ENCODE measurements around the gene BCAP31.
"Not testable (repeated sequence)": the region's sequence is repeated elsewhere in the genome, so short reads cannot be mapped to it uniquely, and the experiment has no call there.

BCAP31 gene

DNA sequence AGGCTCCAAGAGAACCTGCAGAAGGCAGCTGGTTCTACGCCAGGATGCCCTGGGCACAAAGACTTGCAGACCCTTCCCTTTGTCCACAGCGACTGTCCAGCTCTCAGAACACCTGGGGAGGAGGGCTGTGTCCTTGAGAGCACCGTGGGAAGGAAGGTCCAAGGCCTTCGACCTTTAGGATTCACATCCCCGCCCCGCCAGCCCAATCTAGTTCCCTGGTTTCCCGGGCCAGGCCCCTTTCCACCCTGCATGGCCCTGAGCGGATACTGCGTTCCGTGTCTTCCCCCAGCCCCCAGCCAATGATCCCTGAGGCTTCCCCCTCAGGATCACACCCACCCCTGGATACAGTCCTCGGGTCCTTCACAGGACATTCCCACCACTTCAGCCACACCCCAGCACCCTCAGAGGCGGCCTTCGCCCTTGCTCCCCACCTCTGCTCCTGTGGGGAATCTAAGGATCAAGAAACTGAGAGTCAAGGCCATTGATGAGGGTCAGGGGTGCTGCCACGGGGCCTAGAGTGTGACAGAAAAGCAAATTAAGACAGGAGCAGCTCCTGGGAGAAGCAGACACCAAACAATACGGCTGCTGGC, 9.6 kb upstream of the BCAP31 start:
- DNase-seq: no peak

DNA sequence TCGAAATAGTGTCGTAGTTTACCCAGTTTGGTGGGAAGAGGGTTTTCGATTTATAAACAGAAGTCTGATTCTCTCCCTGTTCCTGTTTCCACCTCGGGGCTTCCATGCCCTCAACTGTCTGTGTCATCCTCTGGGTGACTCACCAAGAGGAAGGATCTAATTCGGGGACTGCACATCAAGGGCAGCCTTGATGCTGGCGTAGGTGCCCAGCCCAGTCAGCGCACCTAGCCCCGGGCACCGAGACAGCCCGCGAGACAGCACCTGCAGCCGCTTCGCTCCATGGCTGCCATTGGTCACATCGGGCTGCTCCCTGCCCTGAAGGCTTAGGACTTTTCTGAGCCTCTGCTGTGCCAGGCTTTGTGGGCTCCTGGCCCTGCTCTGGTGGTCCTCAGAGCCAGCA, 8.2 kb upstream of the BCAP31 start:
- DNase-seq: no peak

- DNase-seq: no peak
Observed at GRCh38 chrX:153731845-153732215, 7.6 kb upstream of the BCAP31 start.

DNA sequence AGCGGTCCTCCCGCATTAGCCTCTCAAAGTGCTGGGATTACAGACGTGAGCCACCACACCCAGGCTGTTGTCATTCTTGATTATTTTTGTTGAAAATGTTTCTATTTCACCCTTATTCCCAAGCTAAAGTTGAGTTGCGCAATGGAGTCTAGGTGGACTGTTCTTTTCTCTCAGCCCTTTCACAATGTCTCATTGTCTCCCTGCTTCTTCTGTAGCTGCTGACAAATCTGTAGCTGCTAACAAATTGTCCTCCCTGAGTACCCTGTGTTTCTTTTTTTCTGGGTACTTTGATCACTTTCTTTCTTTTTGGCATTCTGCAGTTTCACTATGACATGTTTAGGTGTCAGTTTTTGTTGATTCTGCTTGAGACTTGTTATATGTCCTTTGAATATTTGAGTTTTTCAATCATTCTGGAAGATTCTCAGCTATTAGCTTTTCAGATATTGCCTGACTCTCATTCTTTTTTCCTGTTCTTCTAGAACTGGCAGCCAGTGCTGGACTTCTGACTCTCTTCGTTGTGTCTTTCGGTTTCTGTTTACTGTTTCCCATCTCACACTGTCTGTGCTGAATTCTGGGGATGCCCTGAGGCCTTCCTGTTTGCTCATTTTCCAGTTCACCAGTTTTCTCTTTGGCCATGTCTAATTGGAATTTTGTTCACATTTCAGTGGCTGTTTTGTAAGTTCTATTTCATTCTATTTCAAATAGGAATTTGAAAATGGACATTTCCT, 7.1 kb upstream of the BCAP31 start:
- peak; percentile 57 for DNase-seq

DNA sequence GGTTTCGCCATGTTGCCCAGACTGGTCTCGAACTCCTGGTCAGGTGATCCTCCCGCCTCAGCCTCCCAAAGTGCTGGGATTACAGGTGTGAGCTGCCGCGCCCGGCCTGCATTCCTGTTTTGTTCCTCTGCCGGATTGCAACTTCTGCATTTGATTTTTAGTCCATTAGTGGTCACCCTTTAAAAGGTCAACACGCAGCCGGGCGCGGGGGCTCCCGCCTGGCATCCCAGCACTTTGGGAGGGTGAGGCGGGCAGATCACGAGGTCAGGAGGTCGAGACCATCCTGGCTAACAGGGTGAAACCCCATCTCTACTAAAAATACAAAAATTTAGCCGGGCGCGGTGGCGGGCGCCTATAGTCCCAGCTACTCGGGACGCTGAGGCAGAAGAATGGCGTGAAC, 5.9 kb upstream of the BCAP31 start:
- not testable (repeated sequence) for DNase-seq

DNA sequence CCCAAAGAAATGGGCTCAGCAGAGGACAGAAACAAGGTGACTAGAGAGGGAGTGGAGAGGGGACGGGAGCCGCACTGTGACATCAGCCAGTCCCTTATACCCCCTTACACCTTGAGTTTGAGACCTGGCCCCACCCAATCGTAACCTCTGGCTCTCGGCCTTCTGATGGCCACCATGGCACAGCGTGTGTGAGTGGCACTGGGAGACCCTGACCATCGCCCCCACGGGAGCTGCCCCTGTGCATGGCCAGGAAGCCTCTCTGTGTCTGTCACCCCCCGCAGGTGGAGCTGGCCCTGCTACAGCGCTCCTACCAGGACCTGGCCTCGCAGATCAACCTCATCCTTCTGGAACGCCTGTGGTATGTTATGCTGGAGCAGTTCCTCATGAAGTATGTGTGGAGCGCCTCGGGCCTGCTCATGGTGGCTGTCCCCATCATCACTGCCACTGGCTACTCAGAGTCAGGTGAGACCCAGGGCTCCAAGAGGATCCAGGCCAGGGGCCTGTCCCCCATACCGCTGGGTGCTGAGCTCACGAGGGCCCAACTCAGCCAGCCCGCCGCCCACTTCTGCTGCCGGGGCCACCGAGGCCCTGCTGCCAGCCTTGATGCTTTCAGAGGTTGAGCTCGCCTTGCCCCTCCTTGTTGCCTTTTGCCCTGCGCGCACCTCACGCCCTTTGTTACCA, 4.9 kb upstream of the BCAP31 start:
- DNase-seq: no peak

GRCh38 chrX:153728095-153728494, 3.9 kb upstream of the BCAP31 start:
- no peak for DNase-seq

GRCh38 chrX:153727123-153727931, 3.1 kb upstream of the BCAP31 start:
- no peak for DNase-seq

DNA sequence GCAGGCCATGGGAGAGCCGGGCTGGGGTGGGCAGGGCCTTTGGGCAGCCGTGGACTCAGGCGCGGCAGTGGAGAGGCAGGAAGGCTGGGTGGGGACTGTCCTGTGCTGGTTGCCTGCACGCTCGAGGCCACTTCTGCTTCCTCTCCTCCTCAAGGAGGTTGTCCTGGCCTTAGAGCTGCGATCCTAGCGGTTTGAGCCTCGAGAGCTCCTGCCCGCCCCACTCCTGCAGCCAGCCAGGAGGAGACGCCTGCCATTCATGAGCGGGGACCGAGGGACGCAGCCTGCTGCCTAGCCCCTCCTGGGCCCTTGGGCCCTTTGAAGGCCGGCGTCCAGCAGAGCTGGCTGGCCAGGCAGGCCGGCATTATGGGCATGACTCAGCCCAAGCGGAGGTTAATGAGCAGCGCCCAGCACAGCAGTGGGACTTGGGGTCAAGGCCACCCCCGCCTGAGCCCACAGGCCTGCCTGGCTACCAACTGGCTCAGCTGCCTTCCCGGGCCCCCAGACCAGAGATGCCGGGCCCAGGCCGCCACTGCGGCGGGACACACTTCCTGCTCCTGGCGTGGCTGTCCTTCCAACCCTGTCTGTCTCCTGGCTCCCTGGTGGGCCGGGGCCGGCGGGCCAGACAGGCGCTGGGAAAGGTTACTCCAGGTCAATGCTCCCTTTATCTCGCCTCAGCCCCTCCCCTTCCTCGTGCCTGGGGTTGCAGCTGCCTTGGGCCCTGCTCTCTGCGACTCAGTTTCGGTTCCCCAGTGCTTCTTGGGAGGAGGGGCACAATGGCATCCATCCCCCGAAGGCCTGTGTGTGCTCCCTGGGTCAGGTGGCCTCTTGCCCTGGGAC, 2.3 kb upstream of the BCAP31 start:
- peak; percentile 52 for DNase-seq

DNA sequence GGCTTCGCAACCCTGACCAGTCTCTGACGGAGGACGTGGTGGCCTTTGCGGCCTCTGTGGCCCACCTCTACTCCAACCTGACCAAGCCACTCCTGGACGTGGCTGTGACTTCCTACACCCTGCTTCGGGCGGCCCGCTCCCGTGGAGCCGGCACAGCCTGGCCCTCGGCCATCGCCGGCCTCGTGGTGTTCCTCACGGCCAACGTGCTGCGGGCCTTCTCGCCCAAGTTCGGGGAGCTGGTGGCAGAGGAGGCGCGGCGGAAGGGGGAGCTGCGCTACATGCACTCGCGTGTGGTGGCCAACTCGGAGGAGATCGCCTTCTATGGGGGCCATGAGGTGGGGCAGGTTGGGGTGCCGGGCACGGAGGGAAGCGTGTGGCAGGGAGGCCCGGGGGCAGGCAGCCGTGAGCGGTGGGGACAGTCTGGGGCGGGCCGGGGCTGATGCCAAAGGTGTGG, 1.7 kb upstream of the BCAP31 start:
- no peak for DNase-seq

- no peak for DNase-seq
Observed at GRCh38 chrX:153725039-153725831, 1.0 kb upstream of the BCAP31 start.

- DNase-seq: peak; percentile 56
Observed at GRCh38 chrX:153723351-153724251, 586 bp downstream of the BCAP31 start.

DNA sequence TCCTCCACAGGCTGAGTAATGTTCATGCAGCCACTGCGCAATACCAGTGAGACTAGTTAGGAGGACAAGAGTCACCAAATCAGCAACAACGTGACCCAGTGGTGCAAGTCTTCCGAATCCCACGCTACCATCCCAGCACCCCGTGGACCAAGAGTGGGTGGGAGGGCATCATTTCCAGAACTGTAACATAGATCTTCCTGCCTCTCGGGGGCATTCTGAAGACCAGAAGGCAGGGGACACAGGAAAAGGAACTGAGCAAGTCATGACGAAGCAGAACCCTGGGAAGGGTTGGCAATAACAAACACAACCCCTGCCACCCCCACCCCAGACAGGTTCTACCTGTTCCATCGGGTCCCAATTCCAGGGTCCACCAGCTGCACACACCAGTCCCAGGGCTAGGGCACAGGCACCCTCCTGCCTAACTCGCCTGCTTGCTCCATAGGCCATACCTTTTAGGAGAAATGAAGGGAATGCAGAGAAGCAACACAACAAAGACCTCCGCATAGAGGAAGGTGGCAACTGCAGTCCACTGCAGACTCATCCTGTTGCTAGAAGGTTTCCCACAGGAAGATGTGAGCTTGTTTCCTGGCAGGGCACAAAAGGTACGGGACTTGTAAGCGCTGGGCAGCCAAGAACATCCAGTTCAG, 1.4 kb downstream of the BCAP31 start:
- DNase-seq: peak; percentile 12

DNA sequence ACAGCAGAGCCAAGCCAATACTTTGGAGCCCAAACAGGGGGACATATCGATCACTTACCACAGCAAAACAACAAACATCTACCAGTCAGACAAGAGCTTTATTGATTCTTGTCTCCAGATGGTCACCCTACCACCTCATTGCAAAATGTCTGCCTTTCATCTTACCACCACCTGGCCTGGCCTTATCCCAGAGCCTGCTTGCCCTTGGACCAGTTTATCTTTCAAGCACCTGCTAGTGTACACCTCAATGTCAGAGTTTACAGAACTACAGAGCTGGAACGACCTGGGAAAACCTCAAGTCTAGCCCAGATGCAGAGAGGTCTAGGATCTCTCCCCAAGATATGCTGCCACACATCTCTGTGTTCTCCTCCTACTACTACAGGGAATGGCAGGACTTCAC, 4.5 kb downstream of the BCAP31 start:
- no peak for DNase-seq

DNA sequence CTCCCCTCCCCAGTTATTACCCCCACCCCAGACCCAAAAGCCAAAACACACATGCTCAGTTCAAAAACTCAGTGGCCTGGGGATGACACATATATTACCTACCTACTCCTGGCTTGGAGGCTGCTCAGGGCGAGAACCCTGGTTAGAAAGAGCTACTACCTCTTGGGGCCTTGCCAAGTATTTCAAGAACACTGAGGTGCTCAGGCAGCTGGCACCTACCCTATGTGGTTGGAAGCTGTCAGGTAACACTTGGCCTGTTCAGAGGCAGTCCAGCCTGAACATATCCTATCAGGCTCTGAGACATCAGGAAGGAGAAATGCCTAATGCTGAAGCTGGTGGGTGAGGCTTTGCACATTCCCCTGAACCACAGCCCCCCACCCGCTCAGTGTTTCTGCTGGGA, 4.9 kb downstream of the BCAP31 start:
- no peak for DNase-seq

DNA sequence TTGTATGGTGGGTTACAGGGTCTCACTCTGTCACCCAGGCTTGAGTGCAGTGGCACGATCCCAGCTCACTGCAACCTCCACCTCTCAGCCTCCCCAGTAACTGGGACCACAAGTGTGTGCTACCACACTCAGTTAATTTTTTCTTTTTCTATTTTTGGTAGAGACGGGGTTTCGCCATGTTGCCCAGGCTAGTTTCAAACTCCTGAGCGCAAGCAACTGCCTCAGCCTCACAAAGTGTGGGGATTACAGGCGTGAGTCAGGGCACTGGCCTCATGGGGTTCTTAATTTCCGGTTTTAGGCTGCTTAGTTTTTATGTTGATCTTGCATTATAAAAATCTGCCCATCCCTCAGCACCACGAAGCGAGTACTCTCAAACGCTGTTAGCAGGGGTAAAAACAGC, 6.7 kb downstream of the BCAP31 start:
- no peak for DNase-seq

DNA sequence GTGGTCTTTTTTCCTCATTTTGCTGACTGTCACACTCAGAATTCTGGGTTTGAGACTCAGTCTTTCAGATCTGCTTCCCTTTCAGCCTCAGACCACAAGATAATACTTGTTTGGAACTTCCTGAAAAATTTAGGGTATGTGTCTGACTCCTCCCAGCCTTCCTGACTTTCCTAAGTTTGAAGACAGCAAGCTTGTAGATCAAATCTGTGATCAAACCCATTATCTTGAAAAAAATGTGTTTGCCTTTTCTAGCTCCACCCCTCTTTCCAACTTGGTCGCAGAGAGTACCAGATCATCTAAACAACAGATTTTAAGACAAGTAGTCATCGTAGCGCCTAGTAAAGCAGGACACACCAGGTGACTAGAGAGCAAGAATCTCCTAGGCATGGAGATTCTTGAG, 9.9 kb downstream of the BCAP31 start:
- no peak for DNase-seq

DNA sequence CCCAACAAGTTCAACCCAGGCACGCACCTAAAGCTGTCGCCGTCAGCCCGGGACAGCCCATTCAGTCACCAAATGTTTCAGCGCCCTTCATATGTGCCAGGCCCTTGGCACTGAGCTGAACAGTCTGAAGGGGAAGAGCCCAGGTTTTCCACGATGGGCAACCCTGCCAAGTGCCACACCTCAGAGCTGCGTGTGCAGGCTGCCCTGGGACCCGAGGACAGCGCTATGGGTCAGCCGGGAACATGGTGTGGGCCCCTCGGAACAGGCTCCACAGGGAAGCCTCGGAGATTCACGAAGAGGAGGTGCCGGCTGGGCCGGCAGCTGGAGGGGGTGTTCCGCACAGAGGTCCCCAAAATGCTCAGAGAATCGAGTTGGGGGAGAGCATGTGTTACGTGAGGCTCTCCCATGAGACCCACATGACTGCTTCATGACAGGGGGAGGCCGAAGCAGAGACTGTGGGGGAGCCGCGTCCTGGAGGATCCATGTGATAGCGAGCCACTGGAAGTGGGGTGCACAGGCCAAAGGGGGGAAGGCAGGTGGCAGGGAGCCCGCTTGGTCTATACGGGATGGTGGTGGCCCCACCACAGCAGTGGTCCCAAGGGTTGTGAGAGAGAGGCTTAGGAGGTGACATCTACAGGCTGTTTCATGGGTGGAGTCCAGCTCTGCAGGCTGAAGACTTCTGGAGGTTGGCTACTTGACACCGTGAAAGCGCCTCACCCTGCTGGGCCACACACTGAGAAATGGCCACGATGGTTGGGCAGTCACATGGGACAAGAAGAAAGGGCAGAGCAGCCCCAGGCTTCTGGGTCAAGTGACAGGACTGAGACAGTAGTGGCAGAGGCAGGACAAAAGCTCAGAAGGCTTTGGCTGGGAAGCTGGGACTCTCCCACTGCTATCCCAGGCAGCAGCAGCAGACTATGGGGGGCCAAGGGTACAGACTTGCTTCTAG, 14.2 kb downstream of the BCAP31 start:
- DNase-seq: no peak

DNA sequence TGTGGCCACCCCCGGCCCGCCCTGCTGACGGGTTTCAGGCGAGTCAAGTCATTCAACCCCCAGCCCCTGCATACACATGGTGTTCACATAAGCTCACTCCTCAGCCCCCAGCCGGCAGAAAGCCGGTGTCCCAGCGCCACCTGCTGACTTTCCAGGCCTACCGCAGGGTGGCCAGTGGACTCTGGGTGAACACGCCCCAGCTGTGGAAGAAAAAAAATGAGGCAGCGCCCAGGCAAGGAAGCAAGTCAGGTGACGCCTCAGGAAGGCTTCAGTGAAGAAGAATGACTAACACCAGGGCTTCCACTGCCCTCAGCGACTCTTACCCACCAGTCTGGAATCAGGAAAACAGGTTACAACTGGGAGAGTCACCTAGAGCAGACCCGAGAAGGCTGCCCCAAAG, 15.8 kb downstream of the BCAP31 start:
- peak; percentile 66 for DNase-seq
